Cardiac fibroblast (primary cell): ENCODE data around the gene AFF3.

ENCODE experiments used
- DNase-seq, 2 donors: peaks; one replicate each; pipeline versions ENCODE4 v3.0.0 to v3.0.0-alpha.2; 2010; ENCODE audit warnings: low read depth in 2 of 2
- H3K4me3 ChIP-seq, 2 donors: replicated peaks in 1 of 2; 1 replicate in 1 of 2; 2 replicates in 1 of 2; pipeline ENCODE4 v1.5.1; 2011; ENCODE audit warnings: low read depth in 2 of 2, low read length in 2 of 2, mild to moderate bottlenecking in 2 of 2, moderate library complexity in 1 of 2
- TF ChIP-seq, protein P1 (sequence below): IDR thresholded peaks from one replicate; pipeline ENCODE4 v1.5.1; 2011; ENCODE audit warnings: low read depth, mild to moderate bottlenecking, low read length, inconsistent platforms

AFF3 gene

DNA sequence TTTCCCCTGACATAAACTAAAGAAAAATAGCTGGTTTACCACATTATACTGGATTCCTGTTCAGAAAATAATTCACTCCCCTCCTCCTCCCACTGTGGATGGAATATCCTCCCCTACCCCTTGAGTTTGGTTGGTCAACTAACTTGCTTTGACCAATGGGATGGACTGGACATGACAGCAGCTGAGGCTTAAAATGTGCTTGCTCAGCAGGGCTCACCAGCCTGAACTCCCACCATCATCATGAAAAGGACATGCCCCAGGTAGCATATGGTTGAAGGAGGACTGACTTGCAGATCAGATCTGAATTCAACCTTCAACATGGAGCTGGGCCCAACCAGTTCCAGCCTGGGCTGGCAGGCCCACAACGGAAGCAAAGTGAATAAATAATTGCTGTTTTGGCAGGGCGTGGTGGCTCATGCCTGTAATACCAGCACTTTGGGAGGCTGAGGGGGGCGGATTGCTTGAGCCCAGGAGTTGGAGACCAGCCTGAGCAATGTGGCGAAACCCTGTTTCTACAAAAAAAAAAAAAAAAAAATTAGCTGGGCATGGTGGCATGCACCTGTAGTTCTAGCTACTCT, 284.4 kb downstream of the AFF3 start:
- TF ChIP-seq, protein P1, sequence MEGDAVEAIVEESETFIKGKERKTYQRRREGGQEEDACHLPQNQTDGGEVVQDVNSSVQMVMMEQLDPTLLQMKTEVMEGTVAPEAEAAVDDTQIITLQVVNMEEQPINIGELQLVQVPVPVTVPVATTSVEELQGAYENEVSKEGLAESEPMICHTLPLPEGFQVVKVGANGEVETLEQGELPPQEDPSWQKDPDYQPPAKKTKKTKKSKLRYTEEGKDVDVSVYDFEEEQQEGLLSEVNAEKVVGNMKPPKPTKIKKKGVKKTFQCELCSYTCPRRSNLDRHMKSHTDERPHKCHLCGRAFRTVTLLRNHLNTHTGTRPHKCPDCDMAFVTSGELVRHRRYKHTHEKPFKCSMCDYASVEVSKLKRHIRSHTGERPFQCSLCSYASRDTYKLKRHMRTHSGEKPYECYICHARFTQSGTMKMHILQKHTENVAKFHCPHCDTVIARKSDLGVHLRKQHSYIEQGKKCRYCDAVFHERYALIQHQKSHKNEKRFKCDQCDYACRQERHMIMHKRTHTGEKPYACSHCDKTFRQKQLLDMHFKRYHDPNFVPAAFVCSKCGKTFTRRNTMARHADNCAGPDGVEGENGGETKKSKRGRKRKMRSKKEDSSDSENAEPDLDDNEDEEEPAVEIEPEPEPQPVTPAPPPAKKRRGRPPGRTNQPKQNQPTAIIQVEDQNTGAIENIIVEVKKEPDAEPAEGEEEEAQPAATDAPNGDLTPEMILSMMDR: no peak
- no peak for DNase-seq
- no peak overlapping the region for H3K4me3 ChIP-seq

DNA sequence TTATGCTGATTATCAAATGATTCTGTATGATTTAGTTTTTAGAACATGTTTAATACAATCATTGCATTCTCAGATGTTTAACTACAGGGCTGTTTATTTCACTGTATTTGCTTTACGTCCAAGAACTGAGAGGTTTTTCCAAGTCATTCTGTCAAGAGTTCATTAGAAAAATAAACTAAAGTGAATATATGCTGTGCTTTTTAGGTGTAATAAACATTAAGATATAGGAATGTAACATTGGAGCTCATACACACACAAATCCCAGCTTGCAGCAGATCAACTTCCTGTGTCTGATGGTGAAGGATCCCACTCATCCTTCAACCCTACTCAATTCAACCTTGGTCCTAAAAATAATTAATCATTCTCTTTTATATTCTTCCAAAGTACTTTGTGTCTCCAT, 285.0 kb downstream of the AFF3 start:
- DNase-seq: no peak
- TF ChIP-seq, protein P1: no peak
- no peak overlapping the region for H3K4me3 ChIP-seq

DNA sequence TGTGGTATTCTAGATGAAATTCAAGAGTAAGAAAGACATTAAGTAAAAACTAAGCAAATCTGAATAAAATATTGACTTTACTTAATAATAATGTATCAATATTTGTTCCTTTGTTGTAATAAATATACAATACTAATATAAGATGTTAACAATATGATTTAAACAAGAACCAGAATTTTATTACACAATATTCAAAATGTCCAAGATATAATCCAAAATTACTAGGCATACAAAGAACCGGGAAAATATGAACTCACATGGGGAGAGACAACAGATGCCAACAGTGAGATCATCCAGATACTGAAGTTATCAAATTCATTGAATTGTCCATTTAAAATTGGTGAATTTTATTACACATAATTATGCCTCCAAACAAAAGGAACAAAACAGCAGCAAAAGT, 286.3 kb downstream of the AFF3 start:
- no peak overlapping the region for H3K4me3 ChIP-seq
- DNase-seq: no peak
- TF ChIP-seq, protein P1: no peak

DNA sequence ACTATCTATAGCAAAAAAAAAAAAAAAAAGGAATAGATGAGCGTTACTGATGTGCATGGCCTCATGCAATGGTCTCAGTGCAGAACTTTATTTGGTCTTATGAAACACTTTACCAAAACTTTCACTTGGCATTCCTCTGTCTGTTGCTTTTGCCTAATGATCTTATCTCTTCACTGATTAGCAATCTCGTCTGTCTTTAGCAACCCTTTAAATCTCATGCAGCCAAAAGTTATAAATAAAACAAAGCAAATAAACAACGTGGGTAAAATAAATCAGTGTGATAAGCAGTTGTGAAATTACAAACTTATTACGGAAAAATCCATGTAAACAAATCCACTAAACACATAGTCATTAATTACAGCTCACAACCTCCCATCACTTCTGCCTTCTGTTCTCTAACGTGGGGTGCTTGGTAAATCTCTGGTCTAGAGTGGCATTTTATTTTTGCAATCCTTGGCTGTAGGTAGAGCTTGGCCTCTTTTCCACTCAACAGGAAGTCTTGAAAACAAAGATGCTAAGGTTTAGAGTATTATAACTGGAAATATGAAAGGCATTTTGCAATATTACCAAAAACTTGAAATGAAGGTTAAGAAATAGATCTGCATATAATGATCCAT, 288.0 kb downstream of the AFF3 start:
- TF ChIP-seq, protein P1: no peak
- H3K4me3 ChIP-seq: no peak overlapping the region
- no peak for DNase-seq

DNA sequence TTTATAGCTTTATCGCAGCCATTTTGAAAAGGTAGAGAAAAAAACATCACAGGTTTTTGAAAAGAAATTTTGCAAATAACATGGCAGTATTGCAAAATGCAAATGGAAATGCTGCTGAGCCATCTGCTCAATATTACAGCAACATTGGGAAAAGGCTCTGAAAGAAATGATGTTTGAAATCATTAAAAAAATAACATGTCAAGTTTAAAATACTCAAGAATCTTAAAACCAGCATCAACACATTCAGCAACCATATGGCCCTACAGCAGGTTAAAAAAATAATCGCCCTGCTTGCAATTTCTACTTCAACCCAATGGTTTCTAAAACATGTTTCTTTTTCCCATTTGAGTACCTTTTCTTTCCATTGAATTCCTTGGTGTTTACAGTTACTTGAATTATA, 289.4 kb downstream of the AFF3 start:
- H3K4me3 ChIP-seq: no peak overlapping the region
- no peak for DNase-seq
- TF ChIP-seq, protein P1: no peak

DNA sequence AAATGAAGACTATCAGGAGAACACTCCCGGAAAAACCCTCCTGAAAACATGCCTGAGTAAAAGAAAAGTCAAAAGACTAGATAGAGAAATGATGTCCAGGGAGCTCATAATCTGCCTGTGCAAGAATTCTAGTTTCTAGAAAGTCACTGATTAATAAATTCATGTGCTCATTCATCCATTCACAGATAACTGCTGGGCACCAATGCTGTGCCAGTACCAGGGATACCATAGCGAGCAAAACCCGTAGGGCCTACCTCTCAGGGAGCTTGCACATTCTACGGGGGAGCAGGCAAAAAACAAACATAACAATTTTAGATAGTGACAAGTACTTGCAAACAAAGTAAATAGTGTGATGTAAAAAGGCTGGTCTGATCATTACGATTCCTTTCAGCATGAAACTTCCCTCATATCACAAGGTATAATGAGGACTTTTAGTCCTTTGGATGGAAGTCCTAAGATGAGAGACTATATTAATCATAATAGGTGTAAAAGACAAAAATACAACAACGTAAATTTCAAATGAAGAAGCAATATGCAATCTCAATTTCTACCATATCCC, 289.9 kb downstream of the AFF3 start:
- DNase-seq: no peak

More for the DNA sequence above, 289.9 kb downstream of the AFF3 start:
- no peak overlapping the region for H3K4me3 ChIP-seq
- TF ChIP-seq, protein P1: no peak
